ENCODE measurements around the gene CHPF2.

Gene CHPF2

DNA sequence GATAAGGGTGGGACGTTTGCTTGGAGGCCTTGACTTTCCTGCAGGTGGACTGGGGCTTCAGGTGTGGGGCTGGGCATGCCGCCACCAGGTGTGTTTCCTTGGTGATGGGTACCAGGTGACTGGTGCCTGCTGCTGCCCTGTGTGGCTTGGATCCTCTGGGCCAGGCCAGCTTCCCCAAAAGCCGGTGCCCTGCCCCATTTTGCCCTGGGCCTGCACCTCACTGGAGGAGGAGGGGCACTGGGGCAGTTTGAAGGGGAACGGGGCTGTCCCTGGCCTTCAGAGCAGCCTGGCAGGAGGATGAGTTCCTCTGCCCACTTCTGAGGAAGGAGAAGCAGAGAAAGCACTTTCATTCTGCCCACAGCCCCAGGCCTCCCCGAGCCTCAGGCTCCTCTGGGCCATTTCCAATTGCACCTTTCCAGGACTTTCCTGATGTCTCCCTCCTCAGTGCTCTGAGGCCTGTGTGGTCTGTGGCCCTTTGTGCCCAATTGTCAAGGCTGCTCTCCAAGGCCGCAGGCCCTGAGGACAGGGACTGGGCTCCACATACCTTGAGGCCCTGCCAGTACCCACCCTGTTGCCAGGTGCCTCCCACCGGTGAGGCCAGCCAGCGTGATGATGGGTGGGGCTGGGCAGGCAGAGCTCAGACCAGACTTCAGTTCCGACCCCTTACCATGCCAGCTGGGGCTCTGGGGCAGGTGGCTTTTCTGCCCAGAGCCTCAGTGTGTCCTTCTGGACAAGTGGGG is 41.5 kb downstream of the CHPF2 start:
- TF ChIP-seq, protein P1, sequence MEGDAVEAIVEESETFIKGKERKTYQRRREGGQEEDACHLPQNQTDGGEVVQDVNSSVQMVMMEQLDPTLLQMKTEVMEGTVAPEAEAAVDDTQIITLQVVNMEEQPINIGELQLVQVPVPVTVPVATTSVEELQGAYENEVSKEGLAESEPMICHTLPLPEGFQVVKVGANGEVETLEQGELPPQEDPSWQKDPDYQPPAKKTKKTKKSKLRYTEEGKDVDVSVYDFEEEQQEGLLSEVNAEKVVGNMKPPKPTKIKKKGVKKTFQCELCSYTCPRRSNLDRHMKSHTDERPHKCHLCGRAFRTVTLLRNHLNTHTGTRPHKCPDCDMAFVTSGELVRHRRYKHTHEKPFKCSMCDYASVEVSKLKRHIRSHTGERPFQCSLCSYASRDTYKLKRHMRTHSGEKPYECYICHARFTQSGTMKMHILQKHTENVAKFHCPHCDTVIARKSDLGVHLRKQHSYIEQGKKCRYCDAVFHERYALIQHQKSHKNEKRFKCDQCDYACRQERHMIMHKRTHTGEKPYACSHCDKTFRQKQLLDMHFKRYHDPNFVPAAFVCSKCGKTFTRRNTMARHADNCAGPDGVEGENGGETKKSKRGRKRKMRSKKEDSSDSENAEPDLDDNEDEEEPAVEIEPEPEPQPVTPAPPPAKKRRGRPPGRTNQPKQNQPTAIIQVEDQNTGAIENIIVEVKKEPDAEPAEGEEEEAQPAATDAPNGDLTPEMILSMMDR (IDR thresholded peaks at IDR 0.05; ENCODE audit: insufficient read depth, low read depth, low read length, missing control alignments): no peak
- DNase-seq (ENCODE audit: low read depth): no peak
- no peak overlapping the region for H3K4me3 ChIP-seq (ENCODE audit: low read depth, low read length)

DNA sequence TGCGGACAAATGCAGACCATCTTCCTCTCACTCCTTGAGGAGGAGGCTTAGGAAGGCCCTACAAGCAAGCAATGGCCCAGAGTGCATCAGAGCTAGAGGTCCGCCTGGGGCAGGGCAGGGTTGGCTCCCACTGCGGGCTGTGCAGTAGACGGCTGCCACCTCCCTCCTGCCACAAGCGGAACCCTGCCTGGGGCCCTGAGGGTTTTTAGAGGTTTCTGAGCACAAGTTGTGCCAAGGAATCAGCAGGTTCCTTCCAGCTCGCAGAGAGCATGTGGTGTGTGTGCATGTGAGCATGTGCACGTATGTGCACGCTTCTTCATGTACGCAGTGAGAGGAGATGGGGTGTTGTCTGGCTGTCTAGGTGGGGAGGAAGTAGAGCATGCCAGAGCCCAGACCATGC is 42.1 kb downstream of the CHPF2 start:
- no peak for DNase-seq (ENCODE audit: low read depth)
- TF ChIP-seq, protein P1 (IDR thresholded peaks at IDR 0.05; ENCODE audit: insufficient read depth, low read depth, low read length, missing control alignments): no peak
- no peak overlapping the region for H3K4me3 ChIP-seq (ENCODE audit: low read depth, low read length)

DNA sequence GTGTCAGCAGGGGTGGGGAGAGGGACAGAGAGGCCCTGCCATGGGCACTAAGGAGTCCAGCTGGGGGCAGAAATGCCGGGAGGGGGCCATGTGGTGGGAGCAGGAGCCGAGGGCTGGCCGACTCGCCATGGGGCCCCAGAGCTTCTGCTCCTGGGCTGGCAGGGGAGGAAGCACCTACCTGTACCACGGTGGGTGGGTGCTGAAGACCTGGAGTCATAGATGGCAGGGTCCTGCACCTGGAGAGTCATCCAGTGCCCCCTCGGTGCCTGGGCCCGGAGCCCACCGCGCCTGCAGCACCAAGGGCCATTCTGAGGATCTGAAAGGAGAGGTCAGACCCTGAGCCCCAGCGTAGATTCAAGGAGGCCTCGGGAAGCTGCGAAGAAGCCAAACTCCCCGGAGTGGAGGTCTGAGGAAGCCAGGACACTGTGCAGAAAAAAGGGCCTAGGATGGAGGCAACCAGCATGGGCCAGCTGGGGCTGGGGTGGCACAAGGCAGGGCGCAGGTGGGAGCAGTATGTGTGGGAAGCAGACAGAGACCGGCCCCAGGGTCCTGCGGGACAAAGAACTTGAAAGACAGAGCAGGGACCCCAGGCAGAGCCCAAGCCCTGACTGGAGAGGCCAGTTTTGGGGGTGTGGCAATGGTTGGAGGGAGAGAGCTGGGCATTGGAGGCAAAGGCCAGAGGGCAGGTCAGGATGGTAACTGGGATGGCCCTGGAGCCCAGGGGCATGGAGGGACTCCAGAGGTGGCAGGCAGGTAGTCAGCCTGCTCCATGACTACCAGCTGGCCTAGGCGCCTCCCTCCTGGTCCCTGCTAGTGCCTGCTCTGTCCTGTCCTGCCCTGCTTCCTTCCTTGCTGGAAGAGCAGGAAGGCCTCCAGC is 42.9 kb downstream of the CHPF2 start:
- H3K4me3 ChIP-seq (ENCODE audit: low read depth, low read length): no peak overlapping the region
- TF ChIP-seq, protein P1 (IDR thresholded peaks at IDR 0.05; ENCODE audit: insufficient read depth, low read depth, low read length, missing control alignments): no peak
- DNase-seq (ENCODE audit: low read depth): no peak

DNA sequence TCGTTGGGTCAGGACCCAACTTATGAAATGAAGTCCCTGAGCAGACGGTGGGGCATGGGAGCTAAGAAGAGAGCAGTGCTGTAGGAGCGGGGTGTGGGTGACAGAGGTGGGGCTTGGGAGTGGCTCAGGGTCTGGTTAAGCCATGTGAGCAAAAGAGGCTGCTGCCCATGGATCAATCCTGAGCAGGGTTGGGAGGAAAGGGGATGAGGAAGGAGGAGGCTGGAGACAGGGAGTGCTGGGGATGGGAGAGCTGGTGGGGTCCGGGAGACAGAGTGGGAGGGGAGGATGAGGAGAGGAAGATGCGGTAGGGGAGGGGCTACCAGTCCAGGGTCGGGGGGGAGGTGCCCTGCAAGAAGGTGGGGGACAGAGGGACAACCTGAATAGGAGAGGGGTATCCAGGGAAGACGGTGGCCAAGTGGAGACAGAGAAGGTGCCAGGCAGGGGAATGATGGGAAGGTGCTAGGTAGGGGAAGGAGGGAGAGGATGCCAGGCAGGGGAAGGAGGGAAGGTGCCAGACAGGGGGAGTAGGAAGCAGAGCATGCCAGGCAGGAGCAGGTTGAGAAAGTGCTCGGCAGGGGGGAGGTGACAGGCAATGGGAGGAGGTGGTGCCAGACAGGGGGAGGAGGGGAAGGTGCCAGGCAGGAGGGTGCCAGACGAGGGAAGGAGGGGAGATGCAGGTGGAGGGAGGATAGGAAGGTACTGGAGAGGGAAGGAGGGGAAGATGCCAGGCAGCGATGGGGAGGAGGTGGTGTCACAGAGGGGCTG is 43.7 kb downstream of the CHPF2 start:
- TF ChIP-seq, protein P1 (IDR thresholded peaks at IDR 0.05; ENCODE audit: insufficient read depth, low read depth, low read length, missing control alignments): no peak
- no peak for DNase-seq (ENCODE audit: low read depth)
- H3K4me3 ChIP-seq (ENCODE audit: low read depth, low read length): no peak overlapping the region

DNA sequence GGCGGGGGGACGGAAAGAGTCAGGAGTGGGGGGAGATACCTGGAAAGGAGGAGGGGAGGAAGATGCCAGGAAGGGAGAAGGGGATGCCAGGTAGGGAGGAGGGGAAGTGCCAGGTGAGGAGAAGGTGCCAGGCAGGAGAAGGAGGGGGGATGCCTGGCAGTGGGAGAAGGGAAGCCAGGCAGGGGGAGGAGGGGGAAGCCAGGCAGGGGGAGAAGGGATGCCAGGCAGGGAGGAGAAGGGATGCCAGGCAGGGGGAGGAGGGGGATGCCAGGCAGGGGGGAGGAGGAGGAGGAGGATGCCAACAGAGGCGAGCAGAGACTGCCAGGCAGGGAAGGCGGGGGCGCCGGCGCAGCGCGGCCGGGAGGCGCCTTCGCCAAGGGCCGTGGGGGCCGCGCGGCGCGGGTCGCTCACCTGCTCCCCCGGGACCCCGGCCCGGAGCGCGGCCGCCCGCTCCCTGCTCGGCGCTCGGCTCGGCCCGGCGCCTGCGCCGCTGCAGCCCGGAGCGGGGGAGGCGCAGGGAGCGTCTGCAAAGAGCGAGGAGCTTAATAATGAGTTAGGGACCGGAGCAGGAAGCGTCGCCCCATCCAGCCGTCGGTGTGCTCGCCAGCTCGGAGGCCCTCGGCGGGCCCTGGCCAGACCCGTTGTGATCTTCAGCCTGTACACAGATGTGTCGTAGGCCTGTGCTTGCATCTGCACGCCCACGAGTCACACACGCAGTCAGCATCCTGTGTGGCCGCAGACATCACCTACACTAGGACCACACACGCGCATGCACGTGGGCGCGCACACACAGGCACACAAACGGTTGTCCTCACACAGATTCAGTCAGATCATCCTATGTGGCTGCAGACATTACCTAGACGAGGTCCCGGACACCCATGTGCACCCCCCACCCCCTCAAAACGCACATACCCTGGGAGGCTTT is 44.6 kb downstream of the CHPF2 start:
- TF ChIP-seq, protein P1 (IDR thresholded peaks at IDR 0.05; ENCODE audit: insufficient read depth, low read depth, low read length, missing control alignments): no peak
- 0 out of 2 replicates have a peak overlapping the region, but pooled peaks have one; percentile 16 for H3K4me3 ChIP-seq (ENCODE audit: low read depth, low read length)
- peak; percentile 66 for DNase-seq (ENCODE audit: low read depth)

DNA sequence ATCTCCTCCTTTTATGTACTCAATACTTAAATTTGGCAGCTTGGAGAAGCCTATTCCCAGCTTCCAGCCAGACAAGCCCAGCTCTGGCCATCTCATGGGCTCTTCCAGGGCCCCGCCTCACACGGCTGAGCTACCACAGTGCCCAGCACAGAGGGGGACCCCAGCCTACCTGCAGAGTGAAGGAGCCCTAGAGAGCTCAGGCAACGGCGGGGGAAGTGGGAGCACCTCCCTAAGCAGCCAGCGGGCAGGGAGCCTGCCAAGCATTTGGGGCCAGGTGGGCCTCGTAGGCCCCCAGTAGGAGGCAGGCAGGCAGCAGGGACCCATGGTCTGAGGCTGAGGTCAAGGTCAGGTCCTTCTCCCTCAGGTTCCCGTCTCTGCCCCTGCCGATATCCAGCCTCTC is 45.3 kb downstream of the CHPF2 start:
- no peak for DNase-seq (ENCODE audit: low read depth)
- no peak overlapping the region for H3K4me3 ChIP-seq (ENCODE audit: low read depth, low read length)
- TF ChIP-seq, protein P1 (IDR thresholded peaks at IDR 0.05; ENCODE audit: insufficient read depth, low read depth, low read length, missing control alignments): no peak

All from GM12865 (cell line).